ENCODE results near the gene NAA16. TPM values are rescaled to one million over a fixed set of nuclear protein-coding genes. Genes with fewer than 3 reads are reported as not detected.

Gene NAA16
- total RNA-seq, 1 donor from 2014 or later: 22.3 TPM

DNA sequence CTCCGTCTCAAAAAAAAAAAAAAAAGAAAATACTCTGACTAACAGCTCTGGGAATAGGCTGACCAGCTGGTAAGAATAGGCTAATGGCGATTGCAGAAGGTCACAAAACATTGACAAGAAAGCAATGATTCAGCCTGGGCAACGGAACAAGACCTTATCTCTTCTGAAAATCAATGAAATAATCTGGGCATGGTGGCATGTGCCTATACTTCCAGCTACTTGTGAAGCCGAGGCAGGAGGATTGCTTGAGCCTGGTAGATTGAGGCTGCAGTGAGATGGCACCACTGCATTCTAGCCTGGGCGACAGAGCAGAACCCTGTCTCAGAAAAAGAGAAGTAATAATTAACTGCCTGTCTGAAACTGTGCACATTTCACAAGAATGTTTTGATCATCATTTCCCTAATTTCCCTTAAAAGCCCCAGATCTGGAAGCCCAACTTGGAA lies 28.9 kb upstream of the NAA16 start:
- H3K4me3 Mint-ChIP-seq (ENCODE audit: unreplicated experiment): no peak overlapping the region
- H3K4me1 Mint-ChIP-seq (ENCODE audit: low read depth, unreplicated experiment): no peaks in the 10 kb centered on the region

DNA sequence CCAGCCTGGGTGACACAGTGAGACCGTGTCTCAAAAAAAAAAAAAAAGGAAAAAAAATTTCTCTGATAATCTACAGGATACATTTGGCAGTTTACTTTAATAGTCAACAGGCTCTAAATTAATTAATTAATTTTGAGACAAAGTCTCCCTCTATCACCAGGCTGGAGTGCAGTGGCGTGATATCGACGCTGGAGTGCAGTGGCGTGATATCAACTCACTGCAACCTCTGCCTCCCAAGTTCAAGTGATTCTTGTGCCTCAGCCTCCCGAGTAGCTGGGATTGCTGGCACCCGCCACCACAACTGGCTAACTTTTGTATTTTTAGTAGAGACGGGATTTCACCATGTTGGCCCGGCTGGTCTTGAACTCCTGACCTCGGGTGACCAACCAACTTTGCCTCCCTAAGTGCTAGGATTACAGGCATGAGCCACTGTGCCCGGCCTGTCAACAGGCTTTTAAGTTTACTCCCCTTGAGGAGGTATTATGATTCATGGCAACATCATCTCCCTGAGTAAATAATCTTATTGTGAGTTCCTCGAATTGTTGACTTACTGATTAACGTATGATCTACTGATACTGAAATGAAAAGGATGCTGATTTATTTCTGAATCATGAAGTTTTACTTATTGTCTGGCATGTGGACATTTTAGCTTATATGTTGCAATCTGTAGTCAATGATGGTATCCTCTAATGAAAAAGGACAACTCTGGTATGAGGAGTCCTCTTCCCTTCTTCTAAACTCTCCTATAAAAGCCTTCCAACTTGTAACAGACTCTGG lies 26.4 kb upstream of the NAA16 start:
- Mint-ChIP-seq H3K4me1 (ENCODE audit: low read depth, unreplicated experiment) (no peaks in the 10 kb centered on the region), H3K36me3 (ENCODE audit: unreplicated experiment) (no peaks in the 10 kb centered on the region), H3K27me3 (ENCODE audit: unreplicated experiment) (no peaks in the 10 kb centered on the region), H3K9me3 (ENCODE audit: unreplicated experiment) (peaks cover 1% of the 10 kb centered on the region), H3K27ac (ENCODE audit: unreplicated experiment) (no peak overlapping the region), H3K4me3 (ENCODE audit: unreplicated experiment) (no peak overlapping the region)
- TF ChIP-seq, protein P1, sequence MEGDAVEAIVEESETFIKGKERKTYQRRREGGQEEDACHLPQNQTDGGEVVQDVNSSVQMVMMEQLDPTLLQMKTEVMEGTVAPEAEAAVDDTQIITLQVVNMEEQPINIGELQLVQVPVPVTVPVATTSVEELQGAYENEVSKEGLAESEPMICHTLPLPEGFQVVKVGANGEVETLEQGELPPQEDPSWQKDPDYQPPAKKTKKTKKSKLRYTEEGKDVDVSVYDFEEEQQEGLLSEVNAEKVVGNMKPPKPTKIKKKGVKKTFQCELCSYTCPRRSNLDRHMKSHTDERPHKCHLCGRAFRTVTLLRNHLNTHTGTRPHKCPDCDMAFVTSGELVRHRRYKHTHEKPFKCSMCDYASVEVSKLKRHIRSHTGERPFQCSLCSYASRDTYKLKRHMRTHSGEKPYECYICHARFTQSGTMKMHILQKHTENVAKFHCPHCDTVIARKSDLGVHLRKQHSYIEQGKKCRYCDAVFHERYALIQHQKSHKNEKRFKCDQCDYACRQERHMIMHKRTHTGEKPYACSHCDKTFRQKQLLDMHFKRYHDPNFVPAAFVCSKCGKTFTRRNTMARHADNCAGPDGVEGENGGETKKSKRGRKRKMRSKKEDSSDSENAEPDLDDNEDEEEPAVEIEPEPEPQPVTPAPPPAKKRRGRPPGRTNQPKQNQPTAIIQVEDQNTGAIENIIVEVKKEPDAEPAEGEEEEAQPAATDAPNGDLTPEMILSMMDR (IDR thresholded peaks at IDR 0.05; ENCODE audit: partially characterized antibody, unreplicated experiment): no peak
- DNase-seq: no peak

More for the DNA sequence above, 28.9 kb upstream of the NAA16 start:
- Mint-ChIP-seq H3K27me3 (ENCODE audit: unreplicated experiment) (no peaks in the 10 kb centered on the region), H3K27ac (ENCODE audit: unreplicated experiment) (no peak overlapping the region), H3K9me3 (ENCODE audit: unreplicated experiment) (no peaks in the 10 kb centered on the region), H3K36me3 (ENCODE audit: unreplicated experiment) (no peaks in the 10 kb centered on the region)
- TF ChIP-seq, protein P1 (IDR thresholded peaks at IDR 0.05; ENCODE audit: partially characterized antibody, unreplicated experiment): no peak
- no peak for DNase-seq

DNA sequence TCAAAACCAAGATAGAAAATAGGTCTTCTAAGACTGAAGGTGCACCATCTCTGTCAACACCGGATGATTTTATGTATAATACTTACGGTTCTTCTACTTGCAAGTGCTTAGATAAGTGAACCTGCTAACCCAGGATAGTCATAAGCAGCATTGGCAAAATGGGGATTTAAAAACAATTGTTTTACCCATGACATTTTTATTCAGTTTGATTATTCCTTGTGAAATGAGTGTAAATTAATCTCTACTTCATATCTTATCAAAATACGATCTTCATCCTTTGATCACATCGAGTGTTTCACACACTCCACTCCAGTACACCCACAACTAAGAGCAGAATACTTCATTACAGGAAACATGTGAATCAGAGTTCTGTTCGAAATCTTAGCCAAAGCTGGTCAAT lies 24.7 kb upstream of the NAA16 start:
- H3K9me3 Mint-ChIP-seq (ENCODE audit: unreplicated experiment): peaks cover 1% of the 10 kb centered on the region
- no peak for DNase-seq
- no peaks in the 10 kb centered on the region for H3K27me3 Mint-ChIP-seq (ENCODE audit: unreplicated experiment)
- no peak overlapping the region for H3K27ac Mint-ChIP-seq (ENCODE audit: unreplicated experiment)
- H3K36me3 Mint-ChIP-seq (ENCODE audit: unreplicated experiment): peaks cover 2% of the 10 kb centered on the region
- H3K4me3 Mint-ChIP-seq (ENCODE audit: unreplicated experiment): no peak overlapping the region
- TF ChIP-seq, protein P1 (IDR thresholded peaks at IDR 0.05; ENCODE audit: partially characterized antibody, unreplicated experiment): no peak
- no peaks in the 10 kb centered on the region for H3K4me1 Mint-ChIP-seq (ENCODE audit: low read depth, unreplicated experiment)

DNA sequence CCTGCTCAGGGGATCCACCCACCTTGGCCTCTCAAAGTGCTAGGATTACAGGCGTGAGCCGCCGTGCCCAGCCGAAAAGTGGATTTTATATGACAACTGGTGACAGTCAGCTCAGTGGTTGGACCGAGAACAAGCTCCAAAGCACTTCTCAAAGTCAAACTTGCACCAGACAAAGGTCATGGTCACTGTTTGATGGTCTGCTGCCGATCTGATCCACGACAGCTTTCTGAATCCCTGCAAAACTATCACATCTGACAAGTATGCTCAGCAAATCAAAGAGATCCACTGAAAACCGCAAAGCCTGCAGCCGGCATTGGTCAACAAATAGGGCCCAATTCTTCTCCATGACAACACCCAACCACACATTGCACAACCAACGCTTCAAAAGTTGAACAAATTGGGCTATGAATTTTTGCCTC lies 21.6 kb upstream of the NAA16 start:
- H3K9me3 Mint-ChIP-seq (ENCODE audit: unreplicated experiment): peaks cover 1% of the 10 kb centered on the region
- no peak for DNase-seq
- H3K36me3 Mint-ChIP-seq (ENCODE audit: unreplicated experiment): peaks cover 4% of the 10 kb centered on the region
- no peaks in the 10 kb centered on the region for H3K4me1 Mint-ChIP-seq (ENCODE audit: low read depth, unreplicated experiment)
- no peak overlapping the region for H3K27ac Mint-ChIP-seq (ENCODE audit: unreplicated experiment)
- TF ChIP-seq, protein P1 (IDR thresholded peaks at IDR 0.05; ENCODE audit: partially characterized antibody, unreplicated experiment): no peak
- H3K4me3 Mint-ChIP-seq (ENCODE audit: unreplicated experiment): no peak overlapping the region
- H3K27me3 Mint-ChIP-seq (ENCODE audit: unreplicated experiment): no peaks in the 10 kb centered on the region

DNA sequence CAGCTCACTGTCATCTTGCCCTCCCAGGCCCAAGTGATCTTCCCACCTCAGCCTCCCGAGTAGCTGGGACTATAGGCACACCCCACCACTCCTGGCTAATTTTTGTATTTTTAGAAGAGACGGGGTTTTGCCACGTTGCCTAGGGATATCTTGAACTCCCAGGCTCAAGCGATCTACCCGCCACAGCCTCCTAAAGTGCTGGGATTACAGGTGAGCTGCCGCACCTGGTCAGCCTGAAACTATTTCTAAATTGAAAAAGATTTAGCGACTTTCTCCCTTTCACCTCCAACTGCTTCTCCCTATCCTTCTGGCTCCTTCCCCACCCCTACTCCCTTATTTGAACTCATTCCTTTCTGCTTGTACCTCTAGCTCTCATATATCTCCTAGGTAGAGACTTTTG lies 19.8 kb upstream of the NAA16 start:
- Mint-ChIP-seq H3K27ac (ENCODE audit: unreplicated experiment) (no peak overlapping the region), H3K27me3 (ENCODE audit: unreplicated experiment) (no peaks in the 10 kb centered on the region), H3K36me3 (ENCODE audit: unreplicated experiment) (peaks cover 4% of the 10 kb centered on the region), H3K4me1 (ENCODE audit: low read depth, unreplicated experiment) (no peaks in the 10 kb centered on the region), H3K4me3 (ENCODE audit: unreplicated experiment) (no peak overlapping the region), H3K9me3 (ENCODE audit: unreplicated experiment) (peaks cover 3% of the 10 kb centered on the region)
- TF ChIP-seq, protein P1 (IDR thresholded peaks at IDR 0.05; ENCODE audit: partially characterized antibody, unreplicated experiment): no peak
- DNase-seq: no peak

Data from glutamatergic neuron (in vitro differentiated cells).